Osteoblast (primary cell): Measurements from ENCODE around the gene FXR1. TPM values are rescaled to one million over a fixed set of nuclear protein-coding genes. Genes with fewer than 3 reads are reported as not detected.
A peak's percentile ranks its signal among the peaks of the same experiment; 100 is the strongest.

Experiments used
- DNase-seq: peaks from one replicate; pipeline ENCODE4 v3.0.0; 2011; ENCODE audit warnings: low spot score, mixed read lengths; ENCODE audit not compliant: insufficient read length; ENCODE audit errors: missing footprints
- H2AFZ ChIP-seq: 2 replicates; pipeline ENCODE4 v1.6.0; 2011; ENCODE audit warnings: mild to moderate bottlenecking, low read length
- H3K27ac ChIP-seq: 2 replicates; pipeline ENCODE4 v1.5.1; 2011; ENCODE audit warnings: mild to moderate bottlenecking, low read depth, low read length, moderate library complexity
- H3K27me3 ChIP-seq: 2 replicates; pipeline ENCODE4 v1.6.0; 2012; ENCODE audit warnings: mild to moderate bottlenecking, control low read depth, inconsistent platforms, low read length, moderate library complexity; ENCODE audit not compliant: insufficient read depth
- H3K36me3 ChIP-seq: 2 replicates; pipeline ENCODE4 v1.5.1; 2011; ENCODE audit warnings: mild to moderate bottlenecking, low read length, control low read depth, moderate library complexity; ENCODE audit not compliant: insufficient read depth
- H3K4me1 ChIP-seq: 2 replicates; pipeline ENCODE4 v1.5.1; 2011; ENCODE audit warnings: mild to moderate bottlenecking, low read length, control low read depth, moderate library complexity; ENCODE audit not compliant: insufficient read depth
- H3K4me2 ChIP-seq: 2 replicates; pipeline ENCODE4 v1.6.0; 2011; ENCODE audit warnings: mild to moderate bottlenecking, low read length; ENCODE audit not compliant: insufficient read depth
- H3K4me3 ChIP-seq: fragments of 200-600 bp; sonication (generic); 3 replicates; pipeline ENCODE4 v1.5.1; 2012; ENCODE audit warnings: mild to moderate bottlenecking, low read length, inconsistent platforms; ENCODE audit not compliant: insufficient read depth
- H3K79me2 ChIP-seq: 2 replicates; pipeline ENCODE4 v1.6.0; 2012; ENCODE audit warnings: mild to moderate bottlenecking, low read length, control low read depth, inconsistent platforms; ENCODE audit not compliant: insufficient read depth
- H3K9me3 ChIP-seq: 2 replicates; pipeline ENCODE4 v1.5.1; 2011; ENCODE audit warnings: low read depth, low read length, control low read depth
- H4K20me1 ChIP-seq: 2 replicates; pipeline ENCODE4 v1.6.0; 2012; ENCODE audit warnings: mild to moderate bottlenecking, low read length, control low read depth; ENCODE audit not compliant: insufficient read depth
- CTCF ChIP-seq: IDR thresholded peaks from 2 replicates; pipeline ENCODE4 v1.5.1; 2011; ENCODE audit warnings: mild to moderate bottlenecking, low read depth, low read length, moderate library complexity; ENCODE audit errors: extremely low read depth
- total RNA-seq: library from RNA; depleted of rRNA; stranded (reverse); fragments of >200 nt; gene quantifications from 2 replicates; pipeline ENCODE4 v1.2.3, GENCODE V29; 2012

Gene FXR1
- total RNA-seq, 1 donor = 110 TPM

GRCh38 chr3:180973543-180973942 lies 61.1 kb downstream of the FXR1 start:
- no peaks in the 10 kb centered on the region for H3K9me3 ChIP-seq
- TF ChIP-seq CTCF = no peak
- no peak overlapping the region for H3K4me2 ChIP-seq
- no peaks in the 10 kb centered on the region for H3K79me2 ChIP-seq
- no peak overlapping the region for H3K27ac ChIP-seq
- DNase-seq = no peak
- peaks cover 48% of the 10 kb centered on the region for H3K36me3 ChIP-seq
- no peaks in the 10 kb centered on the region for H3K27me3 ChIP-seq
- no peak overlapping the region for H2AFZ ChIP-seq
- H4K20me1 ChIP-seq = no peaks in the 10 kb centered on the region
- H3K4me1 ChIP-seq = no peaks in the 10 kb centered on the region
- H3K4me3 ChIP-seq = no peak overlapping the region

- H3K27me3 ChIP-seq = no peaks in the 10 kb centered on the region
- no peaks in the 10 kb centered on the region for H3K9me3 ChIP-seq
- DNase-seq = no peak
- no peak overlapping the region for H3K4me3 ChIP-seq
- H2AFZ ChIP-seq = no peak overlapping the region
- H3K27ac ChIP-seq = no peak overlapping the region
- H3K79me2 ChIP-seq = no peaks in the 10 kb centered on the region
- H3K4me1 ChIP-seq = no peaks in the 10 kb centered on the region
- peaks cover 45% of the 10 kb centered on the region for H3K36me3 ChIP-seq
- H4K20me1 ChIP-seq = no peaks in the 10 kb centered on the region
- H3K4me2 ChIP-seq = no peak overlapping the region
- no peak for TF ChIP-seq CTCF
Observed at GRCh38 chr3:180974286-180974685, 61.8 kb downstream of the FXR1 start.

GRCh38 chr3:180977498-180977897 lies 65.0 kb downstream of the FXR1 start:
- Histone ChIP-seq H3K79me2 (no peaks in the 10 kb centered on the region), H3K4me2 (no peak overlapping the region), H3K36me3 (peaks cover 31% of the 10 kb centered on the region), H3K27me3 (no peaks in the 10 kb centered on the region), H4K20me1 (no peaks in the 10 kb centered on the region), H3K27ac (no peak overlapping the region), H2AFZ (no peak overlapping the region), H3K4me3 (no peak overlapping the region), H3K4me1 (peaks cover 4% of the 10 kb centered on the region), H3K9me3 (no peaks in the 10 kb centered on the region)
- DNase-seq = no peak
- no peak for TF ChIP-seq CTCF

- H3K4me1 ChIP-seq = peaks cover 4% of the 10 kb centered on the region
- DNase-seq = no peak
- no peak overlapping the region for H2AFZ ChIP-seq
- H3K27ac ChIP-seq = peak overlapping the region; percentile 43
- no peak for TF ChIP-seq CTCF
- no peak overlapping the region for H3K4me3 ChIP-seq
- no peaks in the 10 kb centered on the region for H3K79me2 ChIP-seq
- H3K9me3 ChIP-seq = no peaks in the 10 kb centered on the region
- H3K4me2 ChIP-seq = no peak overlapping the region
- peaks cover 40% of the 10 kb centered on the region for H3K36me3 ChIP-seq
- no peaks in the 10 kb centered on the region for H4K20me1 ChIP-seq
- no peaks in the 10 kb centered on the region for H3K27me3 ChIP-seq
Observed at GRCh38 chr3:180979961-180980360, 67.5 kb downstream of the FXR1 start.
